CD4-positive, alpha-beta T cell treated with Interleukin-12 subunit alpha and Interleukin-12 subunit beta, for 1 hour (primary cell): Measurements from ENCODE around the gene COL10A1.
"Not testable (repeated sequence)": the region's sequence is repeated elsewhere in the genome, so short reads cannot be mapped to it uniquely, and the experiment has no call there.

Source experiments
- DNase-seq: peaks from one replicate; pipeline ENCODE4 v3.0.0-alpha.2; 2020

COL10A1 gene

DNA sequence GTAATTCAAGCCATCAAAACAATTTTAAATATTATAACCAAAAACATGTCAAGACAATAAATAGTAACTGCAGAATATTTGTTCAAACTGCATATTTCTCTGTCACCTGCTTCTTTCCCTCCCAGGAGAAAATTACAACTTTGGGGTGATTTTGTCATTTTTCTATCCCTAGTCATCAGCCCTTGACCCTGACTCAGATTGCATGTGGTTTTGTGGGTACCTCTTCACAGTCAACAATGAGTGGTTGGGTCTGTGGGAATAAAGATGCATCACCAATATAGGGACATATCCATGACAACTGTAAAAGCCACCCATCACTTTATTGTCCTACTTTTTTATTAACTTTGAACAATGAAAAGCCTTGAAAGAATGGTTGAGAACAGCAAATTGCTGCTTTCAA is 7.3 kb downstream of the COL10A1 start:
- no peak for DNase-seq

DNA sequence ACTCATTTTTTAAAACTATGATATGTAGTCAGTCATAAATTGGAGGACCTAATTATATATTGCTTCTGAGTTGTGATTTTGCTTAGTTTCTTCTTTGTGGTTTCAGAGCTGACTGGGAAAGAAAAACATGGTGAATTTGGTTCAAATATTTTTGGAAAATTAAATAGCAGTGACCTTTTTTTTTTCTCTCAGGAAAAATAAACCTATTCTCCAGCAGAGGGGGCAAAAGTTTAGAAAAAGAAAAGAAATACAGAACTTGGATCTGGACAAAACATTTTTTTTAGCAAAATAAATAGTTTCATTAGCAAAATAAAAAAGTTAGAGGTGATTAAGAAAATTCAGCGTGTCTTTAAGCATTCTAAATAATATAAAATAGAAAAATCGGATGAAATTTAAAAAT is 10.2 kb downstream of the COL10A1 start:
- no peak for DNase-seq

DNA sequence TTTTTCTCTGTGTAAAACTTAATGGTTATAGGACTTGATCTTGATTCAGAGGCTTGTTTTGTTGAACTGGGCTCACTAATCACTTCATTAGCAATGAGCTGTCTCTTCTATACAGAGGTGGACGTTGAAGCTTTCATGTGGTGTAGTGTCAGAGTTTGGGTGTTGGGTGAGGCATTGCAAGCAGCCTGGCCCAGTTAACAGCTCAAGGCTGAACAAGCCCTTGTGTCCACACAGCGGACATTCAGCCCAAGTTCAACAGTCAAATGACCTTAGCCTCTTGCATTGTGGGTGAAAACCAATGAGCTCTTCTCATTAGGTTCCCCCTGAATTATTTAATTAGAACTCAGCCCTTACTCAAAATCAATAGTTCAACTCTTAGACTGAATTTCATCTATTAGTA is 12.5 kb downstream of the COL10A1 start:
- no peak for DNase-seq

DNA sequence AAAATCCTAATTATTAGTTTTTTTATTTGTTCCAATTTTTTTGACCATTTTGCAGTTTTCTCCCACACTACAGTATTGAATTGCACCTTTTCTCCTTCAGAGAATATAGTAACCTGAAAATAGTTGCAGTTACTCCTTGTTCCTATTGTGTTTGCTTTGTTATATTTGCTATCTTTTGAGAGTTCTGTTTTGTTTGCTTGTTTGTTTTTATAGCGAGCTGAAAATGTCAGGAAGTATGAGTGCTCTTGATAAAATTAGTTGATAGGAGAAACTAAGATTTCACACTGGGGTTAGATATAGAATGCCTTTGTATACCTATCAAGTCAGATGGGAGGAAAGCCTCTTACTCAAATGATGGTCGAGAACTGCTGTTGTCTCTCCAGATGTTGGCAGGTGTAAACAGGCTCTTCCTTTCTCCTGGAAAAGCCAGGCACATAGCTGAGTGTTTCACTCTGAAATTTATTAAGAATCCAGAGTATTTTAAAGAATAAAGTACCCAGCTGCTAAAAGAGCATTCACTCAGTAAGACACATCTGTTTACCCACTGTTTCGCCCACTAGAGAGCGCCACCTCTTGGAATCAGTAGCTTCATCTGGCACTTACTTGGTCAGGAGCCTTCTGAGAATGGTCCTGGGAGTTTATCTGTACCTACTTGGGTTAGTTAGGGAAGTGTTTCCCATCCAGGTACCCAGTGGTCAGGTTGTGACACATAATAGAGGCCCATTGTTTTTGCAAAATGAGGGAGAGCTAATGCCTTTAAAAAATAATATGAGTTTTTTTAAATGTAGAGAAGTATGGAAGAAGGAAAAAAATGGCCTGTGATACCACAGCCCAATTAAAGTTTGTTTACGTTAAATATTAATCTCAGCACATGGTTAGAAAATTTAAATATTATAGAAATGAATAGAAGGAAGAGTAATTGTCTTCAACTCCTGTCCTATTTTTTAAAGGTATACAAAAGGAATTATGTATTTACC is 14.1 kb downstream of the COL10A1 start:
- peak; percentile 24 for DNase-seq

- no peak for DNase-seq
Observed at GRCh38 chr6:116108836-116109235, 17.1 kb downstream of the COL10A1 start.

DNA sequence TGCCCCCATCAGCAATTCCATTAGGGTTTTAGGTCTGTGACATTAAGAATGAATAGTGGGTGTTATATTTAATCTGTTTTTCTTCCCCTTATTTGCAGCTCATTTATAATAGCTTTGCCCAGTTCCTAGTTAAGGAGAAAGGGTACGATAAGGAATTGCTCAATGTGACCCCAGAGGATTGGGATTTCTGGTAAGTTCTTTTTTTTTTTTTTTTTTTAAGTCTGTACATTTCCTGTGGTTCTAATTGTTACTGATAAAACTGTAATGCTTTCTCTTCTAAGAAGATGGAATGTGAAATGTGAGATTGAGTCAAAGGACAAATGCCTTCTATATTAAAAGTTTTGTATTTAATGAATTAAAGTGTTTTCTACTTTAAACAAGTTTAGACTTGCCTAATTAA is 19.8 kb downstream of the COL10A1 start:
- no peak for DNase-seq

DNA sequence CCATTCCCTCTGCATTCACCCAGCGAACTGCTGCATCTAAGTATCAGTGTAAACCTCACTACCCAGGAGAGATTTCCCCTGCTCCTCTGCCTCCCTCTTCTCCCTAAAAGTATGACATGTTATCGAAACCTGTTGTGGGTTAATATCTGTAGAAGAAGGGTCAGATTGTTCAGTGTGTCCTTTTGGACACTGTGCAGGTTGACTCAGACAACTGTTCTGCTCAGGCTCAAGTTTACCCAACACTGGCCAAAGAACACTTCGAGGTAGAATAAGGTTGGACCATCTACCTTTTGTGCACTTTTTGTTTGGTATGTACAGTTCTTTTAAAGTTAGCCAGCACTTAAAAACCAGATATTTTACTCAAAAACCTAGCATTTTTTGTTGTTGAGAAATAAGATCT is 20.7 kb downstream of the COL10A1 start:
- no peak for DNase-seq

DNA sequence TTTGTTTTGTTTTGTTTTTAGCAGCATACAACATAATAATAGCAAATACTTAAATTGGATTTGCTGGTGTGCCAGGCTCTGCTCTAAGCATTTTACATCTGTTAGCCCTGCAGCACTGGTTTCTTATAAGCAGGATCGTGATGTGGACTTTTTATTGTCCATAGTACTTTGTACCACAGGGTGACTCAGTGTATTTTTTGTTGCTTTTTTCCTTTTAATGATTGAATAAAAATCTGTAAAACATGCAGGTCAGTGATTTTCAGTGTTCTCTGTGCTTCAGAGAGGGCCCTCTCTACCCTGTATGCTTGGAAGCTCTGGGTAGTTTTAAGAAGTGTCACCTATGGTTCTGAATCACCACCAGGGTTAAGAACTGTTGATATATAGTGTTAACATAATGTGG is 21.3 kb downstream of the COL10A1 start:
- no peak for DNase-seq

DNA sequence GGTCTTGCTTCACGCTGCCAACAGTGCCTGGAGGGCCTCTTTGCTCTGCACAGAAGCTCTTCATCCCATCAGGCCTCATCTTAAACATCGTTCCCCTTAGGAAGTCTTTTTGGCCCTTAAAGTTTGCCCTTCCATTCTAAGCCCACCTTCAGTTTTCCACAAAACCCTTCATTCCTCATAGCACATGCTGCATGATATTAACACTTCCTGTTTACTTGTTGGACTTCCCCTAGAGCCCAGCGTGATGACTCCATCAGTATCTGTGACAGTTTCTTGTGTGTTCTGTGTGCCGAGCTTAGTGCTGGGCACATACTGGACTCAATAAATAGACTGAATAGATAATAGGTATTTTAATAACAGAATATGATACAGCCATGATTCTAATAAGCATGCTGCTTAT is 23.1 kb downstream of the COL10A1 start:
- no peak for DNase-seq

DNA sequence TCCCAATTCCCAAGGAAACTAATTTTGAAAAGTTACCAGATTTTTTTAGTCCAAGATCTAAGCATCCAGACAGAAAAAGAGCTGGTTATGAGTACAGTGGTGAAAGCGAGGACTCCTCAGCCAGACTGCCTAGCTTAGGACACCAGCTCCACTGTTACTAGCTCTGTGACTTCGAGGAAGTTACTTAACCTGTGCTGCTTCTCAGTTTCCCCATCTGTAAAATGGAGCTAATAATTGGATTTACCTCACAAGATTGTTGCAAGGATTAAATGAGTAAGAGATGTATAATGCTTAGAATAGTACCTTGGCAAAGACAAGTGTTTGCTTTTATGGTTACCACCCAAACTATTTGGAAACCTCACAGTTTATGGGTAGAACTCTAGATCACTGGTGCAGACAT is 24.1 kb downstream of the COL10A1 start:
- DNase-seq = no peak

GRCh38 chr6:116101302-116101718 is 24.6 kb downstream of the COL10A1 start:
- no peak for DNase-seq

- DNase-seq = peak; percentile 84
Observed at GRCh38 chr6:116100419-116101301, 25.3 kb downstream of the COL10A1 start, which contains the start of gene NT5DC1. Gene NT5DC1, plus strand, starts transcription at chr6:116100853. Its CDS starts 78 bp downstream, at chr6:116100931.

GRCh38 chr6:116099036-116099435 is 26.9 kb downstream of the COL10A1 start:
- DNase-seq = no peak

DNA sequence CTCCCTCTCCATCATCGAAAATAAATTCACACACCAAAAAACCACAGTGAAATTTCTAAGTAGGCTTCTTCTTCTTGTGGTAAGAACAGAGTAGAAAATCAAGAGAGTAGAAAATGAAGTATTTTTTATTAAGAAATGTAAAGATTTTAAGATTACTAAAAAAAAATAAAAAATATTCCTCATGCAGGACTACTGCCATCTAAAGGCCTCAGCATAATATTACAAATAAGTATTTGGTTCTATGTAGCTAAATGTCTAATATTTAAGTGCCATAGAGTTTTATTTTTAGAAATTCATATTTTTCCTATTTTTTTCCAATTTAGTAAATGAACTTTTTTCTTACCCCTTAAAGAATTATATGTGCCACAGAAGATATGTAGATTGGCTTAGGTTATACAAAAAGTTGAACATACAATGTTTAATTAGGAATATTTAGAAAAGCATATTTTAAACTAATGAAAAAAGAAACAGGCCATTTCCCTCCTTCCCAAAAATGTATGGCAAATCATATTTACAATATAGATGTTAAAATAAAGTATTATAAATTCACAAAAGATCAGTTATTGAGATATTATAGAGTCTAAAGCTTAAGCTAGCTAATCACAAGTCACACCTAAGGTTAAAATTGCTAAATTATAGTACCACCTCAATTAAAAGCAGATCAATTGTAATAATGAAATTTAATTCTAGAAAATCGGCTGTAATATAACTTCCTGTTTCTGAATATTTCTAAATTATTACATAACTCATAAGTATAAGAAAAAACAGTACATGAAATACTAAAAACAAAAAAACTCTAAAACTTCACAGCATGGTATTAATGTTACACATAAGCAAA is 28.7 kb downstream of the COL10A1 start:
- DNase-seq = no peak

DNA sequence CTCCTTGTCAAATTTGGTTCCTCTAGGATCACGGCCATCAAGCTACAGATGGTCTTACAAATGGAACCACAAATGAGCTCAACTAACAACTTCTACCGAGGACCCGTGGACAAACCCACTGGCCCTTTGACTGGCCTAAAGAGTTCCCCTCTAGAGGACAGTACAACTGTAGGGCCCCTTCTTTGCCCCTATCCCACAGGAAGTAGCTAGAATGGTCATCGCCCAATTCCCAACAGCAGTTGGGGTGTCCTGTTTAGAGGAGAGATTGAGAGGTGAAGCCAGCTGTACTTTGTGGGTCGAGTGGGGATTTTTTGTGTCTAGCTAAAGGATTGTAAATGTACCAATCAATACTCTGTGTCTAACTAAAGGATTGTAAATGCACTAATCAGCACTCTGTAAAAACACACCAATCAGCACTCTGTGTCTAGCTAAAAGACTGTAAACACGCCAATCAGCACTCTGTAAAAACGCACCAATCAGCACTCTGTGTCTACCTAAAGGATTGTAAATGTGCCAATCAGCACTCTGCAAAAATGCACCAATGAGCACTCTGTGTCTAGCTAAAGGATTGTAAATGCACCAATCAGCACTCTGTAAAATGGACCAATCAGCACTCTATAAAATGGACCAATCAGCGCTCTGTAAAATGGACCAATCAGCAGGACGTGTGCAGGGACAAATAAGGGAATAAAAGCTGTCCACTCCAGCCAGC is 29.7 kb downstream of the COL10A1 start:
- not testable (repeated sequence) for DNase-seq

DNA sequence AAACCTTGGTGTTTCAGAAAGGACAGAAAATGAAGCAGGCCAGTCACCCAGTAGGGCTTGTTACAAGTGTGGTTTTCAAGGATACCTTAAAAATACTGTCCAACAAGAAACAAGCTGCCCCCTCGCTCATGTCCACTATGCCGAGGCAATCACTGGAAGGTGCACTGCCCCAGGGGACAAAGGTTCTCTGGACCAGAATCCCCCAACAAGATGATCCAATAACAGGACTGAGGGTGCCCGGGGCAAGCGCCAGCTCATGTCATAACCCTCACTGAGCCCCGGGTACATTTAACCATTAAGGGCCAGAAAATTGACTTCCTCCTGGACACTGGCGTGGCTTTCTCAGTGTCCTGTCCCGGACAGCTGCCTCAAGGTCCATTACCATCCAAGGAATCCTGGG is 31.9 kb downstream of the COL10A1 start:
- no peak for DNase-seq

DNA sequence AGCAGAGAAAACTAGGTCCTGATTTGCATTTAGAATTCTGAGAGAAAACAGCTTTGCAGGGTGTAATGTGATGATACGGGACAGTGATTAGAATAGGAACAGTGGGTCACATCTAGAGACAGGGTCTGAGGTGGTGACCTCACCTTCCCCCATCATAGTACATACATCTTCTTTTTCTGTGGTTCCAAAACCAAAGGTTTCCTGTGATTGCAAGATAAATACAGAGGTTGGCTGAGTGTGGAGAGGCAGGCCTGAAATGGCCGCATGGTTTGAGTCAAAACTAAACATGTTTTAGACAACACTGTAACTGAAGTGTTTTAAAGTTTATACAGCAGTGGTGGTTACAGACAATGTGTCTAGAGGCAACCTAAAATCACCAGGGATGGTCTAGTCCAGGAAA is 35.7 kb downstream of the COL10A1 start:
- no peak for DNase-seq

DNA sequence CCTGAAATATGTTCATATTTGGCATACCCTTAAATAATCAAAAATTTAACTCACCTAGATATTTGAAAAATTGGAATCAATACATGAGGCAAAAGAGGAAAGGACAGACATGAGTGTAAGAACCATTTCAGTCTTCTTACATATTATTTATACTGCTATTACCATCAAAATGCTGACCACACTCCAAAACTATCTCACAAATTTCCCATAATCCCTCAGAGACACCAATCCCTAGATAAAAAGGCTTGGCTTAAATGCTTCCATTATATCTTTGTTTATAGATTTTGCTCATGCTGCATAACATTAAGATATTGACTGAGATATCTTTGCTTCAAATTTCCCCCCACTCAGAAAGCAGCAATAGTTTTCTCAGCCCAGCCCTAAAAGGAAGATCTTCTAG is 37.0 kb downstream of the COL10A1 start:
- no peak for DNase-seq

DNA sequence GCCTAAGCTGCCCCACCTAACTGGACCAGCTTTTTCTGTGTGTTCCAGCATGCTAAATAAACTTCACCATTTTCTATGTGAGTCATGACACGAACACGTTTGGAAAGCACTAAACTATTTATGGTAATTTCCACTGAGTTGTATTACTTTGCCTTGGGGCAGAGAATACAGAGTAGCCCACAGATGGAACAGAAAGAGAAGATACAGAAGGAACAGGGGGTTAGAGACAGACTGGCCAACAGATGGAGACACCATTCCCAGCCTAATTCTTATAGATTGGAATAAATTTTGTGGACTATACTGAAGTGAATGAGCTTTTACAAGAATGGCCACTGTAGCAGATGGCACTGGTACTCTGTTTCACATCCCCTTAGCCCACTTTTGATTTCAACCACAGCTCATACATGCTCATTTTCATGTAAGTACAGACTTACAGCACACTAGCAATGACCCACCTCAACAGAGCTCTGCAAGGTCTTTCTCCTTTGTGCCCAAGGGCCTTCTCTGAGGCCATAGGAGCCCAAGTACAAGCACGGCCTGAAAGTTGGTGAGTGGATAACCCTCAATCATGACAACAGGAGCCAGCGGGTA is 38.4 kb downstream of the COL10A1 start:
- DNase-seq = no peak

DNA sequence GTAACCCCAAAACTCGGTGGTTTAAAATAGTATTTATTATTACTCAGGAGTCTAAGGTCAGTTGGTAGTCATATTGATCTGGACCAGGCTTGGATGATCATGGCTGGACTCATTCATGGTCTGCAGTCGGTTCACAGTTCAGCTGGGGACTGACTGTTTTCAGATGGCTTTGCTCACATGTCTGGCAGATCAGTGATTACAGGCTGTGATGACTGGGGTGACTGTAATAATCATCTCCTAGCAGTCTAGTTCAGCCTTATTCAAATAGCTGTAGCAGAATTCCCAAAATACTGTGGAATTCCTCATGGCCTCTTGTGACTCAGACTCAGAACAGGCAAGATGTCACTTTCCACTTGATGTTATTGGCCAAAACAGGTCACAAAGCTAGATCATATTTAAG is 41.6 kb downstream of the COL10A1 start:
- DNase-seq = no peak

DNA sequence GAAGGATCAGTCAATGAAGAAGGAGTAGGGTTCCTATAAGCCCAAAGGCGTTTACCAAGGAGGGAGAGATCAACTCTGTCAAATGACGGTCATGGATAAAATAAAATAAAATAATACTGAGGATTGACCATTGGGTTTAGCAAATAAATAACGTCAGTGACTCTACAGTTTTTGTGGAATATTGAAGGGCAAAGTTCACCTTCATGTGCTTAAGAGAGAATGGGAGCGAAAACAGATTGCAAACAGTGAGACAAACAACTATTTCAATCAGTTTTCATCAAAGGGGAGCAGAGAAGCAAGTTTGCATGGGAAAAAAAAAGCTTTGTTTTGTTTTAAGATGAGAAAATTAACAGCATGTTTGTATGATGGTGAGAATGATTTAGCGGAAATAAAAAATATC is 42.9 kb downstream of the COL10A1 start:
- no peak for DNase-seq

DNA sequence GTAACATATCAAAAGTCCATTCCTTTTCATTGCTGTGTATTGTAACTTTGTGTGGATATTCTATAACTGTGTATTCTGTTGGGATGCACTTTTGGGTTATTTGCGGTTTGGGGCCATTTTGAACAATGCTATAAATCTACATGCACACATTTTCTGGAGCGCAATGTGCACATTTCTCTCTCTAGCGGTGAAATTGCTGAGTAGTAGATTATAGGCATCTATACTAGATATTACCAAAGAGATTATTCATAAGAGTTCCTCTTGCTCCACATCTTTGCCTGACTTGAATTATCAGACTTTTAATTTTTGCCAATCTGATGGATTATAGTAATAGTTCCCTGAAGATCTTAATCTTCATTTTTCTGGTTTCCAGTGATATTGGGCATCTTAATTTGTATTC is 47.0 kb downstream of the COL10A1 start:
- DNase-seq = no peak
